GM18526 (cell line): ENCODE data around the gene TRERF1.

Experiments used
- POLR2A ChIP-seq: IDR thresholded peaks from 3 replicates; pipeline ENCODE4 v1.6.1; 2011; ENCODE audit not compliant: insufficient read length; ENCODE audit errors: extremely low read depth

TRERF1 gene

DNA sequence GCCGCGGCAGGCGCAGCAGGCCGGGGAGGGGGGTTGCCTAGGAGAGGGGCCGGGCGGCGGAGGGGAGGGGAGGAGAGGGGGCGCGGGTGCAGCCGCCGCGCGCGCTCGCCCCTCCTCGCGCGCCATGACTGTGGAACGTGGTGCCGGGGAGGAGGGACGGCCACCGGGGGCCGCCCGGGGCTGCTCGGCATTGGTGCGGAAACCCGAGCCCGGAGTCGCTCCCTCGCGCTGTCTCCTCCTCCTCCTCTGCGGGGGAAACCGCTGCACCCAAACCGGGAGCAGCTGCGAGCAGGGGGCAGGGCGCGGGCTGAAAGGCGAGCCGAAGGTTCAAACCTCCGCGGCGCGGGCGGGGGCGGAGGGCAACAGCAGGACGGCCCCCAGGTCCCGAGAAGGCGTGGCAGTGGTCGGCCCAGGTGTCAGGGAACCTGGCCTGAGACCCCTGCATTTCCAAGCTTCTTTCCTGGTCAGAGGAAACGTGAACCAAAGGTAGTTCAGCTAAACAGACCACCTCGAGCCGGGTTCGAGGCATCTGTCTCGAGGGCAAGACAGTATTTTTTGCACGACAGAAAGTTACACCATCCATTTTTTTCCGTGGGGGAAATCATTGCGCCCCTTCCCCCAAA lies 1.4 kb upstream of the TRERF1 start:
- peak; percentile 23 for TF ChIP-seq POLR2A

DNA sequence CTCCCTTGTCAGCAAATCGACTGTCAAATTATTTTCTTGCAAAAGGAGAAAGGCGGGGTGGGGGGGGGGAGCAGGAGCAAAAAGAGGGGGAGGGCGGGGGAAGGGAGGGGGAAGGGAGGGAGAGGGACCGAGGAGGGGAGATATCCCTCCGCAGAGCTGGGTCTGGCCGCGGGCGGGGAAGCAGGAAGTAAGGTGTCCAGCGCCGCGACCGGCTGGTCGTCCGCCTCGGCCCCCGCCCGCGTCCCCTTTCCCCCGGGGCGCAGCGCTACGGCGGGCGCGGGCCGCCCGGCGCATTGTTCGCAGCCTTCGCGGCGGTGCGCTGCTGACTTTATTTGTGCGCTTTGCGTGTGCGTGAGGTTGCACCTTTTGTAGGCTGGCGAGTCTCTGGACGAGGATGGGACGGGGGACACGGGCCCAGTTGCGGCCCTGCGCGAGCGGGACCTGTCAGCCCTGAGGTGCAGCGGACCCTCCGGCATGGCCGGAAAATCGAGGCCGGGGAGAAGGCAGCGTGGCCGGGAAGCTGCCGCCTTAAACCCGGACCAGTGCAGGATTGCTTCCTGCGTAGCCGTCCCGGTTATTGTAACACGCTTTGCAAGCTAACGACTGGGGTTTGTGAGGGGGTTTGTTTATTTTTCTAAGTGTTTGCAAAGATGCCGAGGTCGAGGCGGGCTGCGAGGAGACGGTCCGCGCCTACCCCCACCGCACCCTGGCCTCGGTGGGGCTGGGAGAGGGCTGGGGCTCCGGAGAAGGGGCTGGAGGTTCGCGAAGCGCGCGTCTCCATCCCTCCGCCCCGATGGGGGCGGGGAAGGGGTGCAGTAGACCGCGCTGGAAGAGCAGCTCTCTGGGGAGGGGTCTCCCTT lies 675 bp upstream of the TRERF1 start:
- peak; percentile 55 for TF ChIP-seq POLR2A

DNA sequence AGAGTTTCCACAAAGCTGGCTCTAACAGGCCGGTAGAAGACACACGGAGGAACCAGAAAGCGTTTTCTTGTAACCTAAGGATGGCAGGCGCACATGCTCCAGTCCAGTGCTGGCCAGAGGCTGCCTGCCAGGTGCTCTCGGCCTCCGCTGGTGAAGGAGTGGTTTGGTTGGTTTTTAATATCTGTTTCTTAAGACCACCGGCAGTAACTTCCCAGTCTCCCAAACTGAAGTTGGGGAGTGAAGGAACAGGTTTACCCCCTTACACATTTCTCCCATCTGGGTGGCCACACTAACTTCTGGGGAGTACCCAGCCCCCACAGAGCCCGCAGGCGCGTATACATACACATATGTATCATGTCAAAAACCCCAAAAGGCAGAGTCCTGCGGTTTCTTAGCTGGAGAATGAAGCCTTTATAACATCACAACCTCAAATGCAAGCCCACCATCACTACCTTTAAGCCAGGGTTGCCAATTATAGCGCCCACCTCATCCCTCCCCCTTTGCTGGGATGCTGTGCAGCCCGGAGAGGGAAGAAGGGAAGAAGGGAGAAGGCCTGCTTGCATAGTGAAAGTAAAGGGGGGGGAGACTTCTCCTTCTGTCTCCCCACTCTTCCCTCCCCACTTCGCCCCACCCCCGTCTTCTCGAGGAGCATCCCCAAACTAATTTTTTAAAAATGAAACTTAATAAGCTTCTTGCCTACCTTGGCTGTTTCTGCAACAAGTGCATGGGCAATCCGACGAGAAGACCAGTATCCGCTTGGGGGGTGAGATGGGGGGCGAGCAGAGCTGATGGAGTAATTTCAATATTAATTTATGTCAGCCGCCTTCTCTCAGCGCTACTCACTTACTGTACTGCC lies 1.0 kb downstream of the TRERF1 start:
- no peak for TF ChIP-seq POLR2A

DNA sequence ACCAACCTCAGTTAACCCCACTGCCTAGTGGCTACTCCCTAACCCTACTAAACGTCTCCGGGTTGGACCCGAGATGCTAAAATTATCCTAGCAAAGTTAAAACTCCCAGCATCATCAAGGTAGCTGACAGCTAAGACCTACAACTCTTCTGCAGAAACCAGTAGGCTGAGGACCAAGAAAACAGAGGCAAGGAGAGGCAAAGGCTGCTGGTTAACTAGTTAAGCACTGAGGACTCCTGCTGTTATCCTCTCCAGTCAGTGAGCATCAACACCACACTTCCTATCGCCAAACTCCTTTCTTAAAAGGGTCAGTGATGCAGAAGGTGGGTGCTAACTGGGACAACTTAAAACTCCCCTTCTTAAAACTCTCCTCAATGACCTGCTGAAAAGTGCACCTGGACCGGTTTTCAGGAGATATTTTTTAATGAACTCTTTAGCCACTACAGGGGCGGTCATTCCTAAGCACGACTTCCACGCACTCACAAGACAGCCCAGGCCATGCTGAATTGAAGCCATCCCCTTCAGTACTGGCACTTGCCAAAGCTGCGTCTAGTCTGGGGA lies 1.7 kb downstream of the TRERF1 start:
- TF ChIP-seq POLR2A = no peak

DNA sequence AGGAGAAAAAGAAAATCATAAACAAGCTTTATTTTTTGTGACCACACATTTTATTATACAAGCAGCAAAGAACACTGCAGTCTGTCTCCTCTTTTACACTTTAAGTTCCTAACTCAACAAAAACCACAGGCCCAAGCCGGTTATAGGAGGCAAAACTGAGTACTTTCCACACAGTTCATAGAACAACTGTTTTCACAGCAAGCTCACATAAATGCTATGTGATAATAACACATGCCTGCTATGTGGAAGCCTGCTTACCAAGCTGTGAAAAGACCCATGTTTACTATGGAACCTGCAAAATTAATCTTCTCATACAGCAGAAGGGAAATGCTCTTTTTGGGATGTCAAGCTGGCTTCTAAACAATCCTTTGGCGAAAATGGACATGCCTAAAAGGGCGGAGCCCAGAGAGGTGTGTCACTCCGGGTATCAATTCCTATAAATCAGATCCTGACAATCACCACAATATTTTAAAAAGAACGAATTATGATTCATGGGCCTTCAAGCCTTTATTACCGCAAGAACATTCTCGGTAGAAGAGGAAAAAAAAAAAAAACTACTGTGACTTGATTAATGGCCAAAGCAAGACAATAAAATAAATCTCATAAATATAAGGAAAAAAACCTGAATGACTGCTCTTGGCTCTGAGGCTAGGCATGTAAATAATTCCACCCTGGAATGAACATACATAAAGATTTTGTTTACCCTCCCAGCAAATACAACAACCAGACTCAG lies 2.6 kb downstream of the TRERF1 start:
- TF ChIP-seq POLR2A = no peak

DNA sequence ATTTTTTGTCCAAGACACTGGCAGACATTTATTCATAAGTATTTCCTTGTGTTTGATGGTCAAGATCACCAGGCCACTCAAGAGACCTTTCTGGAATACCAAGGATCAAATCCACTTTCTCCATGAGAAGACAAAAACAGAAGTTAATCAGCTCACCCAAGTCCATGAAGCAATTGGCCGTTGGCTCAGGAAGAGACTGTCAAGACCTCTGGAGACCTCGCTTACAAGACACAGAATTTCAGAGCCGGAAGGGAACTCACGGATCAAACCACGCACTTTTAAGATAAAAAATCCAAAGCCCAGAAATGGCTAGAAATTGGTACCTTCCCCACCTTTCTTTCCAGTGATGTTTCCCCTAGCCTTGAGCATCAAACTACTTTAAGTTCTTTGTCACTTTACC lies 3.3 kb downstream of the TRERF1 start:
- TF ChIP-seq POLR2A = no peak

DNA sequence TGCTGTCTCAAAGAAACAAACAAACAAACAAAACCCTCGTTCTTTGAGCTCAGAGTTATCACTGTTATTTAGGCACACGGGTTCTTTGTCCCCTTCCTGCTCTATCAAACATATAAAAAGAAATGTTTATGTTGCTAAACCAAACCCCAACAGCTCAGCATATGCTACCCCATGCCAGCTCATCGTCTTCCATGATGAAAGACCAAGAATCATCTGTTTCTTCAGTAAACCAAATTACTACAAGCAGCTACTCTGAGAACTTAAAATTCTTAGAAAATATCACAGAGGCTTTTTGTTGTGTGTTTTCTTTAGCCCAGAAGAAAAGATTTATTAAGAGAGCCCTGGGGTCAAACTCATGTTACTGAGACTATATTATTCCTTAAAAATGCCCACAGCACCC lies 4.7 kb downstream of the TRERF1 start:
- TF ChIP-seq POLR2A = no peak

DNA sequence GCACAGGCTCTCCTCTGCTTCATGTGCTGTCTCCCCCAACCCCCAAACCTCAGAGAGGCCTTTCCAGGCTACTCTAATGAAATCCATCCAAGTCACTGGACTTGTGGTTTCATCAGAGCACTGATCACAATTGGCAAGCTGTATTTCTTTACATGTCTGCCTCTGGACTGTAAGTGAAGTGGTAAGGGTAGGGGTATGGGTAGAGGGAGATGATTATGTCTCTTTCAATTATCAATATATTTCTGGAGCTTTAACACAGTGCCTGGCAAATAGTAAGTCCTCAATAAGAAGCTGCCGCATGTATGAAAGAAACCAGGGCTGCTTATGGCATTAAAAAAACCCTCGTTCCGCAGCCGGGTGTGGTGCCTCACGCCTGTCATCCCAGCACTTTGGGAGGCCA lies 5.4 kb downstream of the TRERF1 start:
- TF ChIP-seq POLR2A = no peak

DNA sequence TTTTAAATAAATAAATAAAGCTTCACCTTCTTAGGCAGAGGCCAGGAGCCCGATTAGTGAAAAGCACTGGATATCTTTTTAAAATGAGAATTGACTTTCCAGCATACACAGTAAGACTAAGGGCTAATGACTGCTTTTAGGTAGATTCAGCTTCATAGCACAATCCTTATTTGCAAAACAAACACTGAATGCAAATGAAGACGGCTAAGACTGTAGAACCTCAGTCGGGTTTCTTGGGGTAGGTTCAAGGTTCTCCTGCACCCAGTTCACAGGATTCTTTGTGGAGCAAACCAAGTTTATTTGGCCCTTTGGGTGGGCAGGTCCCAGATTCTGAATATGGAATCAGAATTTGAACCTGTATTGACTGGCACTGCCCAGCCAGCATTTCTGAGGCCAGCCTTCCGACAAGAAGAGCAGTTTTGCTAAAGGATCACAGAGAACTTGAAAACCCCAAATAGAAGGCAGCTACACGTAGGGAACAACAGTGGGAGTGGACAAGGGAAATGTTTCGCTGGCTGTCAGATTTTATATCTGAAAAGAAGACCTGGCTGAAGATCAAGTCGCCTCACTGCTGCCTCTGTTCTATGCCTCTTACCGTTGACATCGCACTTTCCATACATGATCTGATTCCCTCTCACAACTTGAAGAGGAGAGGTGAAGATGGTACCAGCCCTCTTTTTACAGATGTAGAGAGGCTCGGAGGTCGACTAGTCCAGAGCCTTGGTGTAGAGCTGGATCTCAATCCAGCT lies 8.2 kb downstream of the TRERF1 start:
- no peak for TF ChIP-seq POLR2A

DNA sequence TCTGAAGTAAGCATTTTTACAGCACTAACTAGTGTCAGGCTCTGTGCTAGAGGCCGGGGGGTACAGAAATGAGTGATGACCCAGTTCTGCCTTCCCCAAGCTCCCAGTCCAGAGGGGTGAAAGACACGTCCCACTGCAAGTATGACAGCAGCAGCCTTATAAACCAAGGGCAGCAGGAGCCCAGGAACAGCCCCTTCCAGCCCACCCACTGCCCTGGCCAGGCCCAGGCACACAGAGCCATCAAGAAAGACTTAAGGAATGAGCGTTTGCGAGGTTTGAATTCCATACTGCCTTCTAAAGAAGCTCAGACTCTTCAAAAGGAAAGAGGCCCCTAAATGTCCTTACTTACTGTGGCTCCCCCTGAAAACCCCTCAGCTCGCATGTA lies 10.0 kb downstream of the TRERF1 start:
- TF ChIP-seq POLR2A = no peak

DNA sequence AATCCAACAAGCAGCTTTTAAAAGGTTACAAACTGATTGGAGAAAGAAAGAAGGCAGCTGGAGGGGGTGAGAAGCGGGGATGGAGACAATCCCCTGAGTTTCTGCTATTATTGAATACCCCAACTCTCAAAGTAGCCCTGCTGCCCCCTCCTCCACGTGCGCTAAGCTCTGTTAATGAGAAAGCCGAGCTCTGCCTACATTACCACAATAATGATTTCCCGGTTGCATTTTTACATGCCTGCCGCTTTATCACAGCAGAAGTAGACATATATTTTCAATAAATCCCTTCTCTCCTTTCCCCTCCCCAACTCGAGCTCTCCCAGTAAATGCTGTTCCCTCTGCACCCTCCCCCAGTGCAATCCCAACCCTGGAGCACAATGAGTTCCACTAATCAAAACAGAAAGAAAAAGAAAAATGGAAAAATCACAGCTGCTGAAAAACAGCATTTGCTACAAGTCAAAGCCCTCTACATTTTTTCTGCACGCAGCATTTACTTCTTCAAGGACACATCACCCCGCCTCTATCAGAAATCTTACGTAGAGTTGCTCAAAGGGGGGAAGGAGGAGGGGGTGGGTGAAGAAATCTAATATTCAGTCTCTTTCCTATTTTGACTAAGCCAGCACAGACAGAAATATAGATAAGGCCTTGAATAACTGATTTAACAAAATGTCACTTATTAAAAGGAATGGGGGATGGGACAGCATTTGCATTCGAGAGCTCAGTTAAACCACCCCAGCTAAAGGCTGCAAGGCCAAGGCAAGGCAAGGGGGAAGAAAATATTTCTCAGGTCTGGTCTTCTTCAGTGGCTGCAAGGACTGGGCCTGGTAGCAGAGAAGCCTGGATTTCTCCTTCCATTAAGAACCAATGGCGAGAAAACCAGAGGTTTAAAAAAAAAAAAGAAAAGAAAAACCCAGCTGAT lies 10.7 kb downstream of the TRERF1 start:
- no peak for TF ChIP-seq POLR2A

DNA sequence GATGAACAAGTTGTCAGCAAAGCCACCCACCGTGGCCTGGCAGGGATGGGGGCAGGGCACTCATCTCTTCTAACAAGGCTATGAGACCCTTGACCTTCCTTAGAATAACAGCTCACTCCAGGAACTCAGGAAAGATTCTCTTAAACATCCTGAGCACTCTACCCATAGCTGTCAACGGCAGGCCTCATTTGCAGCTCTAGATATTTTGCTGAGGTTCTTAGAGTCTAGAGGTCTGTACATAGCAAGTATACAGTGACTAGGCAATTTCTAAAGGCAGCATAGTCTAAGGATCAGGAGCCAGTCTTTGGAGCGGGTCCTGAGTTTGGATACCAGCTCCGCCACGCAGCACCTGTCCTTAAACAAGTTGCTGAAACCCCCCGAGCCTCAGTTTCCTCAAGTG lies 11.7 kb downstream of the TRERF1 start:
- TF ChIP-seq POLR2A = no peak

DNA sequence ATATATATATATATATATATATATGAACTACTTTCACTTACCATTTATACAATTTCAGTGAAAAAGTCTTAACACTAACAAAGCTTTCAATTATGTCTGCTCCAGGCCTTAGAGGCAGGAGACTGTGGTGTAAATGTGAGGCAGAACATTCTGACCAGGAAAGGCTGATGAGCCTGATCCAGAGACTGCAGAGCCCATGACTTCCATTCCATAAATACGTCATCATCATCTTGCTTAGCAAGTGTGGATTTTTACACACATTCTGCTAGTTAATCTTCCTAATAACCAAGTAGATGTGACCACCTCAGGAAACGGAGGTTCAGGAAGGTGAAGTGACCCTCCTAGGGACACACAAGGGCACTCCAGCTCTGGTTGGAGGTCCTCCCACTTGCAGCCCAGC lies 14.9 kb downstream of the TRERF1 start:
- no peak for TF ChIP-seq POLR2A
